OCI-LY1 (cell line): ENCODE results near the gene PRKCZ.

Experiments
- H2AFZ ChIP-seq: fragments of 200-600 bp; sonication (generic), shearing (Covaris generic); 2 replicates; pipeline ENCODE4 v1.6.0; 2014; ENCODE audit warnings: antibody characterized with exemption, mild to moderate bottlenecking, low read length
- H3F3A ChIP-seq: fragments of 200-600 bp; sonication (generic), shearing (Covaris generic); 2 replicates; pipeline ENCODE4 v1.6.0; 2014; ENCODE audit warnings: mild to moderate bottlenecking, antibody characterized with exemption, low read length, moderate library complexity; ENCODE audit not compliant: insufficient read depth
- H3K27ac ChIP-seq: fragments of 200-600 bp; sonication (generic); 2 replicates; pipeline ENCODE4 v1.5.1; 2014; ENCODE audit warnings: low read length, mixed run types, mild to moderate bottlenecking, low read depth; ENCODE audit not compliant: poor library complexity, severe bottlenecking
- H3K27me3 ChIP-seq: fragments of 200-600 bp; sonication (generic); 2 replicates; pipeline ENCODE4 v1.6.0; 2014; ENCODE audit warnings: antibody characterized with exemption, mild to moderate bottlenecking, low read length, moderate library complexity; ENCODE audit not compliant: insufficient read depth
- H3K36me3 ChIP-seq: fragments of 200-600 bp; sonication (generic); 2 replicates; pipeline ENCODE4 v1.6.1; 2014; ENCODE audit warnings: mild to moderate bottlenecking, antibody characterized with exemption, low read length, moderate library complexity, mixed read lengths; ENCODE audit not compliant: insufficient read depth
- H3K4me1 ChIP-seq: fragments of 200-600 bp; sonication (generic); 2 replicates; pipeline ENCODE4 v1.5.1; 2014; ENCODE audit warnings: mild to moderate bottlenecking, low read length, moderate library complexity; ENCODE audit not compliant: insufficient read depth, severe bottlenecking
- H3K4me2 ChIP-seq: fragments of 200-600 bp; sonication (generic), shearing (Covaris generic); 2 replicates; pipeline ENCODE4 v1.6.1; 2014; ENCODE audit warnings: low read length
- H3K4me3 ChIP-seq: fragments of 200-600 bp; sonication (generic); 2 replicates; pipeline ENCODE4 v1.5.1; 2014; ENCODE audit warnings: low read length, low read depth, mild to moderate bottlenecking, mixed read lengths; ENCODE audit not compliant: poor library complexity, severe bottlenecking
- H3K79me2 ChIP-seq: fragments of 200-600 bp; shearing (Covaris generic); 2 replicates; pipeline ENCODE4 v1.6.1; 2016; ENCODE audit warnings: mixed run types, low read length, mixed read lengths; ENCODE audit not compliant: insufficient read depth
- H3K9ac ChIP-seq: fragments of 200-600 bp; sonication (generic), shearing (Covaris generic); 2 replicates; pipeline ENCODE4 v1.6.1; 2014; ENCODE audit warnings: mild to moderate bottlenecking, low read length, mixed read lengths
- H3K9me2 ChIP-seq: fragments of 200-600 bp; sonication (generic), shearing (Covaris generic); 2 replicates; pipeline ENCODE4 v1.6.1; 2014; ENCODE audit warnings: low read depth, mild to moderate bottlenecking, low read length, mixed read lengths
- H3K9me3 ChIP-seq: fragments of 200-600 bp; shearing (Covaris generic); 2 replicates; pipeline ENCODE4 v1.6.1; 2014; ENCODE audit warnings: low read length, mixed read lengths
- H4K20me1 ChIP-seq: fragments of 200-600 bp; sonication (generic), shearing (Covaris generic); 2 replicates; pipeline ENCODE4 v1.6.0; 2016; ENCODE audit warnings: mild to moderate bottlenecking, low read length; ENCODE audit not compliant: insufficient read depth
- CTCF ChIP-seq: fragments of 200-600 bp; sonication (generic), shearing (Covaris generic); IDR thresholded peaks from 2 replicates; pipeline ENCODE4 v1.5.1; 2017; ENCODE audit warnings: mild to moderate bottlenecking, antibody characterized with exemption, low read length, moderate library complexity, mixed read lengths
- EZH2 ChIP-seq: fragments of 200-600 bp; sonication (generic), shearing (Covaris generic); IDR thresholded peaks from 2 replicates; pipeline ENCODE4 v1.8.0; 2017; ENCODE audit warnings: borderline replicate concordance, mixed run types, mild to moderate bottlenecking, antibody characterized with exemption, low read length, moderate library complexity, mixed read lengths

Gene PRKCZ

GRCh38 chr1:2166254-2166653, 116.0 kb downstream of the PRKCZ start:
- Histone ChIP-seq H3K36me3 (no peaks in the 10 kb centered on the region; the same call in 1 of the 2 replicates), H3K27ac (no peak overlapping the region), H3K4me3 (no peak overlapping the region), H3K4me1 (no peaks in the 10 kb centered on the region), H2AFZ (no peak overlapping the region), H4K20me1 (no peaks in the 10 kb centered on the region), H3K27me3 (no peaks in the 10 kb centered on the region; the same call in 1 of the 2 replicates), H3K9me2 (no peaks in the 10 kb centered on the region), H3K4me2 (no peak overlapping the region), H3F3A (no peaks in the 10 kb centered on the region), H3K79me2 (no peaks in the 10 kb centered on the region), H3K9ac (no peak overlapping the region), H3K9me3 (no peaks in the 10 kb centered on the region)
- TF ChIP-seq EZH2, result no peak
- no peak for TF ChIP-seq CTCF

- Histone ChIP-seq H3K9ac (no peak overlapping the region), H3K36me3 (no peaks in the 10 kb centered on the region; the same call in 1 of the 2 replicates), H3F3A (no peaks in the 10 kb centered on the region), H3K9me3 (no peaks in the 10 kb centered on the region), H3K27me3 (no peaks in the 10 kb centered on the region; the same call in 1 of the 2 replicates), H3K79me2 (no peaks in the 10 kb centered on the region), H3K9me2 (no peaks in the 10 kb centered on the region), H4K20me1 (no peaks in the 10 kb centered on the region), H3K4me2 (no peak overlapping the region), H3K4me1 (no peaks in the 10 kb centered on the region), H3K27ac (no peak overlapping the region), H2AFZ (no peak overlapping the region), H3K4me3 (no peak overlapping the region)
- TF ChIP-seq CTCF, result no peak
- no peak for TF ChIP-seq EZH2
These were observed 116.5 kb downstream of the PRKCZ start for GRCh38 chr1:2166695-2167094.

- Histone ChIP-seq H3K79me2 (no peaks in the 10 kb centered on the region), H3K9me3 (no peaks in the 10 kb centered on the region), H3K4me2 (no peak overlapping the region), H3K9ac (no peak overlapping the region), H3K4me1 (no peaks in the 10 kb centered on the region), H3K4me3 (no peak overlapping the region), H3K36me3 (no peaks in the 10 kb centered on the region; the same call in 1 of the 2 replicates), H3K27ac (no peak overlapping the region), H3F3A (no peaks in the 10 kb centered on the region), H3K27me3 (no peaks in the 10 kb centered on the region; the same call in 1 of the 2 replicates), H2AFZ (no peak overlapping the region), H4K20me1 (no peaks in the 10 kb centered on the region), H3K9me2 (no peaks in the 10 kb centered on the region)
- TF ChIP-seq CTCF (no peak), EZH2 (no peak)
These were observed 117.9 kb downstream of the PRKCZ start for GRCh38 chr1:2168090-2168489.
